HepG2 (cell line): ENCODE data around the gene SIRT7. TPM values are rescaled to one million over a fixed set of nuclear protein-coding genes. Genes with fewer than 3 reads are reported as not detected.

Experiments
- ARID3A ChIP-seq: IDR thresholded peaks from 2 replicates; pipeline ENCODE4 v1.6.1; 2012; ENCODE audit warnings: low read depth, low read length, improper control_type of control experiment
- IRF9 ChIP-seq: sonication (generic); formaldehyde crosslinking; IDR thresholded peaks from 2 replicates; pipeline ENCODE4 v1.8.0; 2022; ENCODE audit warnings: missing genetic modification reagents, mild to moderate bottlenecking, borderline replicate concordance
- KAT2B ChIP-seq: fragments of 150-350 bp; IDR thresholded peaks from 2 replicates; pipeline ENCODE4 v1.6.1; 2014; ENCODE audit warnings: low read depth, low read length, borderline replicate concordance
- KDM5A ChIP-seq: fragments of 200-600 bp; sonication (generic); IDR thresholded peaks from 2 replicates; pipeline ENCODE4 v1.7.0; 2018; ENCODE audit warnings: antibody characterized with exemption, mild to moderate bottlenecking, low read length, borderline replicate concordance
- MATR3 ChIP-seq: sonication (generic); formaldehyde crosslinking; IDR thresholded peaks from 2 replicates; pipeline ENCODE4 v1.4.0; 2020; ENCODE audit warnings: missing genetic modification reagents
- PRDM10 ChIP-seq: sonication (generic); formaldehyde crosslinking; IDR thresholded peaks from 2 replicates; pipeline ENCODE4 v1.4.0; 2020; ENCODE audit warnings: low read depth, missing genetic modification reagents
- THAP8 ChIP-seq: sonication (generic); formaldehyde crosslinking; IDR thresholded peaks from 2 replicates; pipeline ENCODE4 v1.5.1; 2020; ENCODE audit warnings: missing genetic modification reagents, mild to moderate bottlenecking, borderline replicate concordance
- TRAFD1 ChIP-seq: sonication (generic); formaldehyde crosslinking; IDR thresholded peaks from 2 replicates; pipeline ENCODE4 v1.5.1; 2020; ENCODE audit warnings: missing genetic modification reagents, mild to moderate bottlenecking, borderline replicate concordance
- ZFAT ChIP-seq: sonication (generic); formaldehyde crosslinking; conservative IDR thresholded peaks from 2 replicates; pipeline ENCODE4 v1.8.1; 2023; ENCODE audit warnings: missing genetic modification reagents, inconsistent platforms
- ZNF333 ChIP-seq: sonication (generic); formaldehyde crosslinking; IDR thresholded peaks from 2 replicates; pipeline ENCODE4 v1.4.0; 2020; ENCODE audit warnings: mild to moderate bottlenecking, missing genetic modification reagents, borderline replicate concordance
- ZNF574 ChIP-seq: sonication (generic); formaldehyde crosslinking; IDR thresholded peaks from 2 replicates; pipeline ENCODE4 v1.4.0; 2020; ENCODE audit warnings: missing genetic modification reagents
- ZNF598 ChIP-seq: sonication (generic); formaldehyde crosslinking; IDR thresholded peaks from 2 replicates; pipeline ENCODE4 v1.5.1; 2020; ENCODE audit warnings: mild to moderate bottlenecking, missing genetic modification reagents, borderline replicate concordance
- polyA plus RNA-seq, 8 experiments: library from polyadenylated mRNA; depleted of rRNA in 3 of 8; stranded (reverse) in 7 of 8; unstranded in 1 of 8; fragments of >200 nt; fragmentation: Illumina TruSeq in 4 of 8; extraction: Trizol in 4 of 8; gene quantifications; 2 replicates each; pipeline versions ENCODE4 v1.2.1 to v1.2.3, GENCODE V29; 2011 to 2016; ENCODE audit warnings: low read depth in 4 of 8, missing spikeins in 1 of 8, mixed read lengths in 1 of 8; ENCODE audit not compliant: insufficient read depth in 1 of 8
- total RNA-seq, 5 experiments: library from RNA; depleted of rRNA; stranded (reverse); fragments of >200 nt; fragmentation: Illumina TruSeq; extraction: Trizol; gene quantifications; 2 replicates each; pipeline ENCODE4 v1.2.3, GENCODE V29; 2016; ENCODE audit warnings: low read depth in 1 of 5

SIRT7 gene
- total and polyA plus RNA-seq, 2 of the 13 experiments (the other 11 are each of a cell fraction or from before 2014, with no cell fraction given), result 8.3 to 24.8 TPM

GRCh38 chr17:81869221-81870130 lies 48.5 kb downstream of the SIRT7 start (continued):
- TF ChIP-seq ZNF598 (0 out of 2 replicates have a peak, but pooled peaks have one; percentile 50), ARID3A (no peak), MATR3 (CRISPR knock-in tag) (no peak), ZFAT (CRISPR knock-in tag) (no peak), PRDM10 (no peak), ZNF333 (CRISPR knock-in tag) (peak; percentile 53; the same call in 1 of the 2 replicates), THAP8 (CRISPR knock-in tag) (no peak), ZNF574 (CRISPR knock-in tag) (0 out of 2 replicates have a peak, but pooled peaks have one; percentile 6), KDM5A (no peak), IRF9 (CRISPR knock-in tag) (peak; percentile 19; the same call in 1 of the 2 replicates), KAT2B (no peak), TRAFD1 (CRISPR knock-in tag) (no peak)
